ENCODE data around the gene ACSM2B. TPM values are rescaled to one million over a fixed set of nuclear protein-coding genes. Genes with fewer than 3 reads are reported as not detected.
"Not testable (repeated sequence)": the region's sequence is repeated elsewhere in the genome, so short reads cannot be mapped to it uniquely, and the experiment has no call there.

Gene ACSM2B
- total RNA-seq, 1 donor from 2014 or later = not detected

DNA sequence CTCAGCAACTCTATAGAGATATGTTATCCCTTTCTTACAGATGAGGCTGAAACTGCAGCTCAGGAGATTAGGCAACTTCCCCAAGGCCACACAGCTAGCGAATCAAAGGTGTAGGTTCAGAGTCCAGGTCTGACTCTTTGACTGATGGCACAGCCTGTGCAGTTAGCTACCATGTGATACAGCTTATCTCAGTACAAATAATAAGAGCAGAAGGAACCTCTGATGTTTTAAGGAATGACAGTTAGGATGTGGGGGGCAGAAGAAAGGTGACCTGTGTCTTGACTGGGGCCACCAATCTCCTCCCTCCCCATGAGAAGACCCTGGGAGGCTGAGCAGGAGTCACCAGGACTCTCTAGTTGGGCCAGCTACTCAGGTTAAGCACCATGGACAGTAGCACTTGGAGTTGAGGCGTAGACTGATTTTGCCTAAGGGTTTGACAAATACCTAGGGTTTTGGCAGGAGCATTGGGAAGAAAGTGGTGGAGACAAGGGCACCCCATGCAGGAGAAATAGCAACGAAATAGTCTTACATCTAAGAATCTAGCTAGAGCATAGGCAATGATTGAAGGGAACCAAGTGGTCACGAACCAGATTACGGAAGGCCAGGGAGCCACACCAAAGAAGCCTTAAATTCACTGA is 22.8 kb upstream of the ACSM2B start:
- no peak for DNase-seq (ENCODE audit: low read depth)

DNA sequence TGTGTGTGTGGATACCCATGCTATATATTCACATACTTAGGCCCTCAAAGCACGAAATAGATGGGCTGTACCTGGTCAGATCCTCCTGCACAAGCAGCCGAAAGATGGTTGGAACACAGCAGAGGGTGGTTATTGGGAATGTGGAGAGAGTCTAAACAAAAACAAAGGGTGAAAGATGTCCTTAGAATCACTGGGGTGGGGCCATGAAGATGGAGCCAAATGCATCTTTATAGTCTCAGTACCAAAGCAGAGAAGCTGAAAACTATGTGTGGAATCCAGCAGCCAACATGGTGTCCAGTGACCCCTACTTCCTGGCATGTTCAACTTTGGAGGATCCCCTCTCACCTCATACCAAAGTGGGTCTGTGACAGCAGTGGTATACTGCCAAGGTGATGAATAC is 19.5 kb upstream of the ACSM2B start:
- not testable (repeated sequence) for DNase-seq (ENCODE audit: low read depth)

DNA sequence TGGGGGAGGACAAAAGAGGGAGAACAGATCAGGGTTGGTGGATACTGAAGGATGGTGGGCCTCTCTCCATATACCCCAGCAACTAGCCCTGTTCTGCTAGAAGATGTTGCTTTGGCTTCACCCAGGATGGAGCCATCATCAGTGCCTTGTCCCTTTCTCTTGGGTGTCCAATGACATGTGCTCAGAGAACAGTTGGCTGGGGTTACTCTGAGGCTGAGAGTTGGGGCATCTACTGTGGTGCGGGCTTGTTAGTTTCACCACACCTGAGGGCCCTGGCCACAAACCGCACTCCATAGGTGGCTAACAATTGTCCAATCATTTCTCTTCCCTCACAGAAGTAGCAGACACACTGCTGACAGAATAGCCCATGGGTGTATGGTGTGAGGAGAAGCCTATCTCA is 18.9 kb upstream of the ACSM2B start:
- DNase-seq (ENCODE audit: low read depth) = not testable (repeated sequence)

DNA sequence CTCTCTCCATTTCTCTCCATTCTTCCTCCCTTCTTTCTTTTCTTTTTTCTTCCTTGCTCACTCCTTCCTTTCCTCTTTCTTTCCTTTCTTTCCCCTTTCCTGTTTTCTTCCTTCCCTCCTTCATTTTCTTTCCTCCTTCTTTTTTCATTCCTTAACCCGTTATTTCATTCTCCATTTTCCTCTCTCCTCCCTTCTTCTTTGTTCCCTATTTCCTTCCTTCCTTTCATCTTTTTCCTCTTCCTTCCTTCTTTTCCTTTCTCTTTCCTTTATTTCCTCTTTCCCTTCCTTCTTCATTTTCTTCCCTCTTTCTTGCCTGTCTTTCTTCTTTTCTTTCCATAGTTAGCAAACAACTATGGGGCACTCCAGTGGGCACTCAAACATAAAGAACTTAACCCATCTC is 16.6 kb upstream of the ACSM2B start:
- not testable (repeated sequence) for DNase-seq (ENCODE audit: low read depth)

DNA sequence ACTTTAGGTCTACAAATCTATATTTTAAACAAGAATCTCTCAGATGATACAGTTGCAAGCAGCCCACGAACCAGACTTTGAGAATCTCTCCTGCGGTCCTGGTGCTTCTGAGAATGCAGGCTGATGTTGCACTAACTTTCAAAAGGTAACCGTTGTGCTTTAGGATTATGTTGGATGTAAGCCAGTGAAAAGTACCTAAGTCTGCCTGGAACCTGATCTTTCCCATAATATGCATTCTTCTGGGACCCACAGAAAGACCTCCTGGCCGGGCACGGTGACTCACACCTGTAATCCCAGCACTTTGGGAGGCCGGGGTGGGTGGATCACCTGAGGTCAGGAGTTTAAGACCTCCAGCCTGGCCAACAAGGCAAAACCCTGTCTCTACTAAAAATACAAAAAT is 13.3 kb upstream of the ACSM2B start:
- DNase-seq (ENCODE audit: low read depth) = not testable (repeated sequence)

DNA sequence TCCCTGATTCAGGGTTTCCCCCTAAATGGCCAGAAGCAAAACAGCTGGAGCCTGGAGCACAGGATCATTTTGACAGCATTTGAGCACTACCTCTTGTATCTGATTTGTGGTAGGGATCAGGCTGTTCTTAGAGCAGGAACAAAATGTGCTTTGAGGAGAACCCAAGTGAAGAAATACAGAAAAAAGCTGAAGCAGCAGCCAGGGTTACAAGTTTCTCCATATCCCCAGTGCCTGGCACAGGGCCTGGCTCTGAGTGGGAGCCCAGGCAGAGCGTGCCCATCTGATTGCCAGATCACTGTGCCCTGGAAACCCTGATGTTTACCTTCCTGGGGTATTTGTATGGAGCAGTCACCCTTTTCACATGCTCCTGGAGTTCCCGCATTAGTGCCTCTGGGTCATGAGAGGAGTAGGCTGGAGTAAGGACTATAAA is 11.5 kb upstream of the ACSM2B start:
- DNase-seq (ENCODE audit: low read depth) = not testable (repeated sequence)

DNA sequence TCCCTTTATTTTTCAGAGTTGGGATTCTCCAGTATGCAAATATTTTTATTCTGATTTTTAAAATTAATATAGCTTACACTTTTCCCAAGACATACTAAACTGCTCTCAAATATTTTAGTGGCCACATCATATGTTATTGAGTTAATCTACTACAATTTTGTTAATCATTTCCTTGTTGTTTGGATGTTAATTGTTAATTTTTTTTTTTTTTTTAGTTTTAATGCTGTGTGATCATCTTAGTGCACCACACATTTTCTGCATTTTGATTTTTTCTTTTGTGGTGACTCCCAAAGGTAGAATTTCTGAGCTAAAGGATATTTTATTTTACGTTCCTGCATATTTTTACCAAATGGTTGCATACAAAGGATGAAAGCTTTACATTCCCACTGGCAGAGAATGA is 10.5 kb upstream of the ACSM2B start:
- not testable (repeated sequence) for DNase-seq (ENCODE audit: low read depth)

DNA sequence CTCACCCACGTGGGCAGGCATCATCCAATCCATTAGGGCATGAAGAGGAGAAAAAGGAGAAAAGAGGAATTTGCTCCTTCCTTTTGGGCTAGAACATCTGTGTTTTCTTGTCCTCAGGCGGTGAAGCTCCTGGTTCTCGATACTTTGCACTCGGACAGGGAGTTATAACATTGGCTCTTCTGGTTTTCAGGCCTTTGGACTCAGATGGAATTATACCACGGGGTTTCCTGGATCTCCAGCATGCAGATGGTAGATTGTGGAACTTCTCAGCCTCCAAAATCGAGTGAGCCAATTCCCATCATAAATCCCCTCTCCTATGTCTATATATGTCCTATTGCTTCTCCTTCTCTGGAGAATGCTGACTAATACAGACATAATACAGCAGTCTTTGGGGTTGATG is 9.9 kb upstream of the ACSM2B start:
- DNase-seq (ENCODE audit: low read depth) = not testable (repeated sequence)

DNA sequence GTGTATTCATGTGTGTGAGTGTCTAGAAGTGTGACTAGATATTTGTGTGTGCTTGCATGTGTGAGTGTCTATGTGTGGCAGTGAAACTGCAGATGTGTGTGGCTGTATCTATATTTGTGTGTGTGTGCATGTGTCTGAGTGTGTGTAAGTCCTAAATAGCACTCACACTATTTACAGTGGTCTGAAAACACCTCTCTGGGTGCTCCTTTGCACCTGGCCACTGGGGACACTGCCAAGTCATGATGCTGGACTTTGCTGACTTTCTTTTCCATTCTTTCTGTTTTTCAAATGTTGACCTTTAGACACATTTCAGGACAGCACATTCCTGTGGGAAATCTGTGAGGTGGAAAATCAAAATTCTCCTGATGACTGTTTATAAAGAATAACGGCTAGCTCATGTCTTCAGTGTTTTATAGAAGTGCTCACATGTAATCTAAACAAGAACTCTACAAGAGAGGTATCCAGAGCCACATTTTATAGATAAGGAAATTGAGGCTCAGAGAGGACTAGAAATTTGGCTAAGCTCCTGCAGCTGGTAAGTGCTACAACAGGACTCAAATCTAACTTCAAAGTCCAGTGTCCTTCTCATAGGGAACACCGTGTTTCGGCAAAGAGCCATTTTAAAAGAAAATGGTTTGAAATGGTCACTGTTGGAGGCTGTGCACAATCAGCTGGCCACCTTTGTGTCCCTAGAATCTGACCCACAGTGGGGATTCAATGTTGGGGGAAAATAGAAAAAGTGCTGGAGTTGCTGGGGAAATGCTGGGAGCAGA is 4.5 kb upstream of the ACSM2B start:
- DNase-seq (ENCODE audit: low read depth) = not testable (repeated sequence)

DNA sequence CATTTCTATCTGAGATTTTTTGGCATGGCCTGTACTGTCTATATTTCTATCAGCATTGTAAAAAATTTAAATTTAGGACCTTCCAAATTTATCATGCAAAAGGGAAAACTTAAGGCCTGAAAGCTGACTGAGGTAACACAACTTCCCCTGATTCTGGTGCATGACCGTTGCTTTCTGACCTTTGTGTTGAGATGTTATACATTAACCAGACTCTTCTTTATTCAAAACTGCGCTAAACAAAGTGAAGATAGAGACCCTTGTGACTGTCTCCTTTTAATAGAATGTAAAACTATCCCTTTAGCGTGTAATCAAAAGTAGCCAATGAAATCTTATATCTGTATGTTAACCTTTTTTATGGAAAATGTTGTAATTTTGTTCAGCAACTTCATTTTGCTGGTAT is 1.9 kb upstream of the ACSM2B start:
- DNase-seq (ENCODE audit: low read depth) = not testable (repeated sequence)

DNA sequence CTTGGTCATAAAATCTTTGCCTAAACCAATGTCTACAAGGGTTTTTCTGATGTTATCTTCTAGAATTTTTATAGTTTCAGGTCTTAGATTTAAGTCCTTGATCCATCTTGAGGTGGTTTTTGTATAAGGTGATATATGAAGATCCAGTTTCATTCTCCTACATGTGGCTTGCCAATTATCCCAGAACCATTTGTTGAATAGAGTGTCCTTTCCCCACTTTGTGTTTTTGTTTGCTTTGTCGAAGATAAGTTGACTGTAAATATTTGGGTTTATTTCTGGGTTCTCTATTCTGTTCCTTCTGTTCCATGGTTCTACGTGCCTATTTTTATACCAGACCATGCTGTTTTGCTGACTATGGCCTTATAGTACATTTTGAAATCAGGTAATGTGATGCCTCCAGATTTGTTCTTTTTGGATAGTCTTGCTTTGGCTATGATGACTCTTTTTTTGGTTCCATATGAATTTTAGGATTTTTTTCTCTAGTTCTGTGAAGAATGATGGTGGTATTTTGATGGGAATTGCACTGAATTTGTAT is 7.0 kb downstream of the ACSM2B start:
- DNase-seq (ENCODE audit: low read depth) = not testable (repeated sequence)

DNA sequence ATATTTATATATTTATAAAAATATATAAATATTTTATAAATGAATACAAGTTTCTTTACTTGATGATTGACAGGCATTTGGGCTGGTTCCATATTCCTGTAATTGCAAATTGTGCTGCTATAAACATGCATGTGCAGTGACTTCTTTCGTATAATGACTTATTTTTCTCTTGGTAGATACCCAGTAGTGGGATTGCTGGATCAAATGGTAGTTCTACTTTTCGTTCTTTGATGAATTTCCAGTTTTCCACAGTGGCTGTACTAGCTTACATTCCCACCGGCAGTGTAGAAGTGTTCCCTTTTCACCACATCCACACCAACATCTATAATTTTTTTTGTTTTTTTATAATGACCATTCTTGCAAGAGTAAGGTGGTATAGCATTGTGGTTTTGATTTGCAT is 7.8 kb downstream of the ACSM2B start:
- no peak for DNase-seq (ENCODE audit: low read depth)

DNA sequence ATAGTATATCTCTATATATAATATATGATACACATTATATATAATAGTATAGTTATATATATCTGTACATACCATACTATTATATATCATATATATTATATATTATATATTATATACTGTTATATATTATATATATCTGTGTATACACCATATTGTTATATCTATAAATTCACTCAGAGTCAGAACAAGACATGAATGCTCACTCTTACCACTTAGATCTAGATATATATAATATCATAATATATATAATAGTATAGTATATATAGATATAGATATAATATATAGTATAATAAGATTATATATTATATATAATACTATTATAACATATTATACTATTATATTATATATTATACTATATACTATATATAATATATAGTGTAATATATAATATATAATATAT is 9.3 kb downstream of the ACSM2B start:
- no peak for DNase-seq (ENCODE audit: low read depth)

DNA sequence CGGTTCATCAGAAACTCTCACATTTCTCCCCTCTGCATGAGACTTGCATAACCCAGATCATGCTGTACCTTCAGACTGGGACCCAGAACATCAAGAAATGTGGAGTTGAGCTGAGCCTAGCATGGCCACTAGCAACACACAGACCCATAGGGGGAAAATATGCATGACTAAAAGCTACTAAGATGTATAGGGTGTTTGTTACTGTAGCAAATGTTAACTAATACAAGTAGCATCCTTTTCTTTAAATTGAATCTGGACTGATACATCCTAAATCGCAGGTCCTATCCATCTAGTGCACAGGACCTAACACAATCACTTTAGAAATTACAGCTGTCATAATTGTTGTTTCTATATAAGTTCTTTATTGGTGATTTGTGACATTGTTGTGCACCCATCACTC is 10.8 kb downstream of the ACSM2B start:
- DNase-seq (ENCODE audit: low read depth) = not testable (repeated sequence)

DNA sequence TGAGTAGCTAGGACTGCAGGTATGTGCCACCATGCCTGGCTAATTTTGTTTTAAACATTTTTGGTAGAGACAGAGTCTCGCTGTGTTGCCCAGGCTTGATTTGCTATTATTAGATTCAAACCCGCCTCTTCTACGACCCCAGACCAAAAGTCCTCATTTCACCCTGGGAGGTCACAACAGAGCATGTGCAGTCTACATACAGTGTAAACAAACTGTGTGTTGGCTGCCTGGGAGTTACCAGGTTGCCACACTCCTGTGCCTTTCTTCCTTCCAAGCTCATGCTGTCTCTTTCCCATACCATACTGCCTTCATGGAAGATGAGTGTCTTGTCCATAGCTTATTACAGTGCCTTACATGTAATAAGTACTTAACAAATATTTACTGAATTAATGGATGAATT is 11.9 kb downstream of the ACSM2B start:
- not testable (repeated sequence) for DNase-seq (ENCODE audit: low read depth)

DNA sequence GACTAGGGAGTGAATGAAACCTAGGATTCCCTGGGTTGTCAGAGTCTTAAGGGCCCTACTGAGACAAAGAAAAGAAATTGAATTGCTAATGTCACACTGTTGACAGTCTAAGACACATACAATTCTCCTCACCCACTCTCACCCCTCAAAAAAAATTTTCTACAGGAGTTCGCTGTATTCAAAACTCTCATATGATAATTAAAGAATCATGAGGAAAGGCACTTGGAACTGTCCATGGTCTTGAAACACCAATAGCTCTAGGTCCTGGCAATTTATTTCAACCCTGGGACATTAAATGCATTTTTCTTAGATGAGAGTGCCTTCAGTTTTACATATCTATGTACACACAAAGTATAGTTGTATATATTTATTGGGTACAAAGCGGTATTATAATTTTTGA is 20.5 kb downstream of the ACSM2B start:
- DNase-seq (ENCODE audit: low read depth) = not testable (repeated sequence)

DNA sequence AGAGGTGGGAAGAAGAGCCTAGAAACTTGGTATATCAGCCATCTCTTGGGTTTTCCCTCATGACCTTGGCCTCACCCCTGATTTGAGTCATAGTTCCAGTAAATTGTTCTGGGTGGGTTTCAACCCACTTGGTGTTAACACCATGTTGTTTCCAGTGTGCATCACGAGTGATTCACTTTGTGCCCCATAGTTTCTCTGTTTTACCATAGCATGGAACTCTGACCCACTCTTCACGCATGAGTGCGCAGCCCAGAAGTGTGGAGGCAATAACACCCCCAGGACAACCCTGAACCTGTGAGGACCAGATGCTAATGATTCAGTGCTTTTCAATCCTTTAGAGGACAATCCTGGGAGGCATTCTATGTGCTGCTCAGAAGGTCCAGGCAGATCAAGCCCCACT is 21.5 kb downstream of the ACSM2B start:
- DNase-seq (ENCODE audit: low read depth) = not testable (repeated sequence)

DNA sequence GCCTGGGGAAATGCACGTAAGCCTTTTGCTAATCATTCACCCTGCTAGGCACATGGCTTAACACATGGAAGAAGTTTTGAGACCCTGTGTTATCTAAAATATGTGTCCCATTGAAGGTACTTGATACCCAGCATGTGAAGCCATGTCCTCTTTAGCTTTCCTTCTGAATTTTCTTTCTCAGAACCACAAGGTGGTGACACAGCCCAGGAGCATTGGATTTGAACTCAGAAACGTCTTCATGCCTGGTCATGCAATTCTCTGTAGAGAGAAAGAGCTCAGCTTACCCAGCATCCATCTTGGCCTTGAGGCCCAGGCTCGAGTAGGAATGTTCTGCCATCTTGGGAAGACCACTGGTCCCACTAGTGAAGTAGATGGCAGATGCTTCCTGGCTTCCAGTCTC is 22.7 kb downstream of the ACSM2B start:
- not testable (repeated sequence) for DNase-seq (ENCODE audit: low read depth)

DNA sequence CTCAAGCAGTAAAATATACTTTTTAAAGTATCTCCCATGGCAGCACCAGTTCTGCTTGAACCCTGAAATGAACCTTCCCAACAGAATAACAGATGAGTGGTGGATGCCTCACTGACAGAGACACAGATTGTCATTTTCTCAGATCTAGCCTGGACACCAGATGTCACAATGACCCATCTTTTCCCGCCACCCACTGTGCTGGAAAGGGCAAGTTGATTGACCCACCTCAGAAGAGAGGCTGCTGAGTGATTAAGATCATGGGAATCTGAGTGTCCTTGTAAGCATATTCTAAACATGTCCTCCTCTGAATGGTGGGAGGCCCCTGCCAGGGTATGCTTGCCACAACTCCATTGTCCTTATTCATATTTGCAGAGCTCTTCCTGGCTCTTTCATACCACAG is 29.2 kb downstream of the ACSM2B start:
- not testable (repeated sequence) for DNase-seq (ENCODE audit: low read depth)

DNA sequence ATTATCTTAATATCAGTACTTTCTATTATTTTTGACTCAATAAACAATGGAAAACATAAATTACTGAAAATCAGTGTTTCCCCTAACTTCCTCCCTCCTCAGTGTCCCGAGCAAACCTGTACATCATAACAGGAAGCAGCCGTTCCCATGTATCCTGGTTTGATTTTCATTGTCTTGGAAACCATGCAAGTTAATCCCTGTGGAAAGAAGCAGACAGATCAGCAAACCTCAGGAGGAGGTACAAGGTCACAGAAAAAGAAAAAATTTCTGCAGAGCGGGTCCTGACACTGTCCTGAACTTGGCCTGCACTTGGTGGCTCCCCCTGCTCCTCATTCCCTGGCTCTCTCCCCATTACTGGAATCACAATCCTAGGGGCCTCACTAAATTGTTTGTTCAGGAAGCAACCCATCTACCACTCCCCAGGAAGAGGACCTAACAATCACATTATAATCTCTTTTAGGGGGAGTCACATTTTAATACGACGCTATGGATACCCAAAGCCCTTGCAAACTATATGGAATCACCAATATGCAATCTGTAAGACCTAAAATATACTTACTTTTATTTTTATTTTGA is 29.8 kb downstream of the ACSM2B start:
- DNase-seq (ENCODE audit: low read depth) = not testable (repeated sequence)

DNA sequence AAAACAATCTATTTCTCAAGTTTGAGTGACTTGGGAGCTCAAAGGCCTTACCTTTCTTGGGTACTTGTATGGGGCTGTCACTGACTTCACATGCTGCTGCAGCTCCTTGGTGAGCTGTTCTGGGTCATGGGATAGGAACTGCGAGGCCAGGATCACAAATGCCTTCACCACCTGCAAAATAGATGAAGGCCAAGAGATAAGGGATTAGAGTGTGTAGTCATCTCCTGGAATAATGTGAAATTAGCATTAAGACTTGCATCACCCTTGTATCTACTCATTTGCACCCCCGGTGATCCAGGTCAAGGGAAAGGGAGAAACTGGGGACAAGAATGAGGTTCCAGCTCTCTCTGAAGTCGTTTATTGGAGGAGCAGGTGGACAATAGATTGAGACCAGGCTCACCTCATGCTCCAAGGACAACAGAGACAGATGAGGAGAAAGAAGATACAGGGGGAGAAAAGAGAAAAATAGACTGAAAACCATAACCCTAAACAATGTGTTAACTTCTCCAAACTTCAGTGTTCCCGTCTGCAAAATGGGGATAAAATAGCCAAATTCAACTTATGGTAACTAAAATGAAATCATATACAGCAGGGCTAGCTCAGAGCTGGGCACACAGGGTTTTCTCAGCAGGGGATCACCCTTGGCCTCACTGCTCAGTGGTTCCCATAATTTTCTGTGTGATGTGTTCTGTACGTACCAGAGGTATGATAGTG is 35.4 kb downstream of the ACSM2B start:
- DNase-seq (ENCODE audit: low read depth) = not testable (repeated sequence)

All from myocyte (in vitro differentiated cells).